ENCODE data around the gene ANK3.

ANK3 gene

DNA sequence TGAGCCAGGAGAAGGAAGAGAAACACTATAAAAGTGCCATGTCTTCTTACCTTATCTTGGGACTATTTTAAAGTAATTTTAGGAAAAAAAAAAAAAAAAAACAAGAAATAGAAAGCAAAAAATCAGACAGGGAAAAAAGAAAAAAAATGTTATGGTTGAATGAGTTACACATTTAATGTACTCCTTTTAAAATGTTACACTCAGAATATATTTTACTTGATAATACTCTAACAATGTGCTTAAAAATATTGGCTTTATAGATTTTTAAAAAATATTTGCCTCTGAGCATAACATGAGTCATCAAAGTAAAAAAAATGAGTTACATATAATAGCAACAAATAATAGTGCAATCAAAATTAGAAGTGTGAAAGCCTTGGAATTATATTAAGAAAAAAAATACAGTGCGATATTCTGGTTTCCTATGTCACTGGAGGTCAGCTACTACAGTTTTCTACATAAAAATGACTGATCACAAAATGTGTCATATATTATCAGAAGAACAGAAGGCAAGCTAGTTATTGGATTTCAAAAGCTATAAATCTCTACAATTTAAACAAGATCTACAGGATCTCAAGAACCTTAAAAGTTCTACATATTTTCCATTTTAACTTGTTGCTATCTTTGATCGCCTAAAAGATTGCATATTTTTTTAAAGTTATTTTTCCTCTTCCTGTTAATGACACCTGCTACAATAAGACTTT, 252.2 kb downstream of the ANK3 start:
- CTCF ChIA-PET: interaction anchor here (0.7 kb wide), 1 partner anchor 24 kb away, joined by 3 read pairs; no protein-coding TSS in a partner anchor
- H3K4me1 ChIP-seq (ENCODE audit: control insufficient read depth, insufficient read depth, low read length): peaks cover 15% of the 10 kb centered on the region
- no peak overlapping the region for H3K27ac ChIP-seq (ENCODE audit: extremely low read depth, low read depth, low read length)
- H3K4me3 ChIP-seq (ENCODE audit: low read depth, low read length): no peak overlapping the region
- no peaks in the 10 kb centered on the region for H3K9me3 ChIP-seq (ENCODE audit: control insufficient read depth, insufficient read depth, low read depth, low read length)
- H3K36me3 ChIP-seq (ENCODE audit: control insufficient read depth in 2 of 2, insufficient read depth in 1 of 2, low read length in 2 of 2): peaks cover 0 to 2% of the 10 kb centered on the region in 2 experiments; a peak in 1 of 3 replicates
- POLR2A ChIA-PET: no interaction called here
- no peak for TF ChIP-seq ZNF585B (tag by site-specific recombination; IDR thresholded peaks at IDR 0.05)
- TF ChIP-seq, protein P1, sequence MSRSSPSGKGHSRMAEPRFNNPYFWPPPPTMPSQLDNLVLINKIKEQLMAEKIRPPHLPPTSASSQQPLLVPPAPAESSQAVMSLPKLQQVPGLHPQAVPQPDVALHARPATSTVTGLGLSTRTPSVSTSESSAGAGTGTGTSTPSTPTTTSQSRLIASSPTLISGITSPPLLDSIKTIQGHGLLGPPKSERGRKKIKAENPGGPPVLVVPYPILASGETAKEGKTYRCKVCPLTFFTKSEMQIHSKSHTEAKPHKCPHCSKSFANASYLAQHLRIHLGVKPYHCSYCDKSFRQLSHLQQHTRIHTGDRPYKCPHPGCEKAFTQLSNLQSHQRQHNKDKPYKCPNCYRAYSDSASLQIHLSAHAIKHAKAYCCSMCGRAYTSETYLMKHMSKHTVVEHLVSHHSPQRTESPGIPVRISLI (tag by site-specific recombination; IDR thresholded peaks at IDR 0.05): peak; percentile 91
- no peak for TF ChIP-seq KLF10 (tag by site-specific recombination; IDR thresholded peaks at IDR 0.05)
- peak; percentile 54; the same call in 1 of the 2 replicates for TF ChIP-seq SCRT2 (tag by site-specific recombination; IDR thresholded peaks at IDR 0.05)
- 0 out of 2 replicates have a peak, but pooled peaks have one; percentile 15 for TF ChIP-seq SCRT1 (tag by site-specific recombination; IDR thresholded peaks at IDR 0.05; ENCODE audit: borderline replicate concordance)
- TF ChIP-seq ZNF571 (tag by site-specific recombination; IDR thresholded peaks at IDR 0.05): no peak

DNA sequence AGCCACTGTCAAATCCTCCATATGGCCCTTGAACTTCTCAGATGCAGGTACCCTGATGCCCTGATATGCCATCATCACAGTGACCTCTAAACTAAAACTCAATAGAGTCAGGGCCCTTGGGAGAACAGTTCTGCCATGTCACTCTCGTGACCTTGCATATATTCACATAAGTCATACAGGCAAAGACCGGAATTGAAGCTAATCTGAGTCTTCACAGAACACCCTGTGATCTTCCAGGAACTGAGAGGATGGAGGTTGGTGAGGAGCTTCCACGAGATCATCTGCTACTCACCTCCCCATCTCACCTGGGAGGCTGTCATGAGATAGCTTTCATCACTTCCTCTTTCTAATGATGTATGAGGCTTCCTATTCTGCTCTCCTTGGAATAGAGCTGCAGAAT, 254.7 kb downstream of the ANK3 start:
- Histone ChIP-seq H3K9me3 (ENCODE audit: control insufficient read depth, insufficient read depth, low read depth, low read length) (no peaks in the 10 kb centered on the region), H3K36me3 (ENCODE audit: control insufficient read depth in 2 of 2, insufficient read depth in 1 of 2, low read length in 2 of 2) (peaks cover 0 to 5% of the 10 kb centered on the region in 2 experiments; a peak in 1 of 3 replicates), H3K4me3 (ENCODE audit: low read depth, low read length) (no peak overlapping the region), H3K4me1 (ENCODE audit: control insufficient read depth, insufficient read depth, low read length) (peaks cover 12% of the 10 kb centered on the region; the same call in 1 of the 2 replicates), H3K27ac (ENCODE audit: extremely low read depth, low read depth, low read length) (no peak overlapping the region)
- ChIA-PET CTCF (interaction anchor here (0.7 to 1.6 kb wide), 2 partner anchors 73 to 271 kb away, joined by 3 read pairs; no protein-coding TSS in a partner anchor), POLR2A (no interaction called here)
- TF ChIP-seq ZNF2 (tag by site-specific recombination; IDR thresholded peaks at IDR 0.05): no peak

DNA sequence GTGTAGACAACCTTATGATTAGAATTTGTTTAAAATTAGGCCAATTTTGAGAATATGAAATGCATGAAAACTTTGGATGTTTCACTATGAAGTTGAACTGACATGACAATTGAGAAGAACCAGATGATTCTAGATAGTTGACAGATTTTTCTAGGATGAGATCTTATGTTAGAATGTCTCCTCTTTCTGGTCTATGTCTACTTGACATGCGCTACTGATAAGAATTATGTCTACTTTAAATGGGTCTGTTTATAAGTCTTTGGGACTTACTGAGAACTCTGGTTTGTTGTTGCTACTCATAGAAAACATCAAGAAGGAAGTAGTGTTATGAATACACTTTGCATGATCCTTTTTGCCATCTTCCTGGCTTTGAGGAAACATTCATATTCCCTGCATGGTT, 255.1 kb downstream of the ANK3 start:
- Histone ChIP-seq H3K36me3 (ENCODE audit: control insufficient read depth in 2 of 2, insufficient read depth in 1 of 2, low read length in 2 of 2) (peaks cover 0 to 5% of the 10 kb centered on the region in 2 experiments; a peak in 1 of 3 replicates), H3K4me1 (ENCODE audit: control insufficient read depth, insufficient read depth, low read length) (peaks cover 13% of the 10 kb centered on the region; the same call in 1 of the 2 replicates), H3K9me3 (ENCODE audit: control insufficient read depth, insufficient read depth, low read depth, low read length) (no peaks in the 10 kb centered on the region), H3K27ac (ENCODE audit: extremely low read depth, low read depth, low read length) (no peak overlapping the region), H3K4me3 (ENCODE audit: low read depth, low read length) (no peak overlapping the region)
- POLR2A ChIA-PET: no interaction called here
- CTCF ChIA-PET: interaction anchor here (1.6 kb wide), 1 partner anchor 74 kb away, joined by 3 read pairs; no protein-coding TSS in a partner anchor
- TF ChIP-seq, protein P2, sequence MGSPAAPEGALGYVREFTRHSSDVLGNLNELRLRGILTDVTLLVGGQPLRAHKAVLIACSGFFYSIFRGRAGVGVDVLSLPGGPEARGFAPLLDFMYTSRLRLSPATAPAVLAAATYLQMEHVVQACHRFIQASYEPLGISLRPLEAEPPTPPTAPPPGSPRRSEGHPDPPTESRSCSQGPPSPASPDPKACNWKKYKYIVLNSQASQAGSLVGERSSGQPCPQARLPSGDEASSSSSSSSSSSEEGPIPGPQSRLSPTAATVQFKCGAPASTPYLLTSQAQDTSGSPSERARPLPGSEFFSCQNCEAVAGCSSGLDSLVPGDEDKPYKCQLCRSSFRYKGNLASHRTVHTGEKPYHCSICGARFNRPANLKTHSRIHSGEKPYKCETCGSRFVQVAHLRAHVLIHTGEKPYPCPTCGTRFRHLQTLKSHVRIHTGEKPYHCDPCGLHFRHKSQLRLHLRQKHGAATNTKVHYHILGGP (tag by site-specific recombination; IDR thresholded peaks at IDR 0.05): no peak
- TF ChIP-seq, protein P3, sequence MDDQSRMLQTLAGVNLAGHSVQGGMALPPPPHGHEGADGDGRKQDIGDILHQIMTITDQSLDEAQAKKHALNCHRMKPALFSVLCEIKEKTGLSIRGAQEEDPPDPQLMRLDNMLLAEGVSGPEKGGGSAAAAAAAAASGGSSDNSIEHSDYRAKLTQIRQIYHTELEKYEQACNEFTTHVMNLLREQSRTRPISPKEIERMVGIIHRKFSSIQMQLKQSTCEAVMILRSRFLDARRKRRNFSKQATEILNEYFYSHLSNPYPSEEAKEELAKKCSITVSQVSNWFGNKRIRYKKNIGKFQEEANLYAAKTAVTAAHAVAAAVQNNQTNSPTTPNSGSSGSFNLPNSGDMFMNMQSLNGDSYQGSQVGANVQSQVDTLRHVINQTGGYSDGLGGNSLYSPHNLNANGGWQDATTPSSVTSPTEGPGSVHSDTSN (CRISPR knock-in tag; IDR thresholded peaks at IDR 0.05): no peak
- TF ChIP-seq ZNF311 (tag by site-specific recombination; IDR thresholded peaks at IDR 0.05; ENCODE audit: borderline replicate concordance) (no peak), ZFP69B (tag by site-specific recombination; IDR thresholded peaks at IDR 0.05) (no peak), SCRT1 (tag by site-specific recombination; IDR thresholded peaks at IDR 0.05; ENCODE audit: borderline replicate concordance) (no peak), ZNF548 (tag by site-specific recombination; IDR thresholded peaks at IDR 0.05) (no peak), OVOL3 (tag by site-specific recombination; IDR thresholded peaks at IDR 0.05) (no peak), ZNF544 (tag by site-specific recombination; IDR thresholded peaks at IDR 0.05) (no peak), TRIM28 (IDR thresholded peaks at IDR 0.05; ENCODE audit: borderline replicate concordance, low read length) (no peak), ZNF677 (tag by site-specific recombination; IDR thresholded peaks at IDR 0.05) (no peak), ZNF274 (IDR thresholded peaks at IDR 0.05; ENCODE audit: low read length) (no peak), ZNF274 (tag by site-specific recombination; IDR thresholded peaks at IDR 0.05; ENCODE audit: borderline replicate concordance) (no peak), ZNF23 (tag by site-specific recombination; IDR thresholded peaks at IDR 0.05; ENCODE audit: borderline replicate concordance) (no peak), GLI4 (tag by site-specific recombination; IDR thresholded peaks at IDR 0.05) (no peak), ZNF571 (tag by site-specific recombination; IDR thresholded peaks at IDR 0.05) (no peak), ZNF561 (tag by site-specific recombination; IDR thresholded peaks at IDR 0.05; ENCODE audit: borderline replicate concordance) (no peak), ZNF621 (tag by site-specific recombination; IDR thresholded peaks at IDR 0.05) (no peak)
- TF ChIP-seq, protein P4, sequence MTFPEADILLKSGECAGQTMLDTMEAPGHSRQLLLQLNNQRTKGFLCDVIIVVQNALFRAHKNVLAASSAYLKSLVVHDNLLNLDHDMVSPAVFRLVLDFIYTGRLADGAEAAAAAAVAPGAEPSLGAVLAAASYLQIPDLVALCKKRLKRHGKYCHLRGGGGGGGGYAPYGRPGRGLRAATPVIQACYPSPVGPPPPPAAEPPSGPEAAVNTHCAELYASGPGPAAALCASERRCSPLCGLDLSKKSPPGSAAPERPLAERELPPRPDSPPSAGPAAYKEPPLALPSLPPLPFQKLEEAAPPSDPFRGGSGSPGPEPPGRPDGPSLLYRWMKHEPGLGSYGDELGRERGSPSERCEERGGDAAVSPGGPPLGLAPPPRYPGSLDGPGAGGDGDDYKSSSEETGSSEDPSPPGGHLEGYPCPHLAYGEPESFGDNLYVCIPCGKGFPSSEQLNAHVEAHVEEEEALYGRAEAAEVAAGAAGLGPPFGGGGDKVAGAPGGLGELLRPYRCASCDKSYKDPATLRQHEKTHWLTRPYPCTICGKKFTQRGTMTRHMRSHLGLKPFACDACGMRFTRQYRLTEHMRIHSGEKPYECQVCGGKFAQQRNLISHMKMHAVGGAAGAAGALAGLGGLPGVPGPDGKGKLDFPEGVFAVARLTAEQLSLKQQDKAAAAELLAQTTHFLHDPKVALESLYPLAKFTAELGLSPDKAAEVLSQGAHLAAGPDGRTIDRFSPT (tag by site-specific recombination; IDR thresholded peaks at IDR 0.05): no peak
- TF ChIP-seq, protein P5, sequence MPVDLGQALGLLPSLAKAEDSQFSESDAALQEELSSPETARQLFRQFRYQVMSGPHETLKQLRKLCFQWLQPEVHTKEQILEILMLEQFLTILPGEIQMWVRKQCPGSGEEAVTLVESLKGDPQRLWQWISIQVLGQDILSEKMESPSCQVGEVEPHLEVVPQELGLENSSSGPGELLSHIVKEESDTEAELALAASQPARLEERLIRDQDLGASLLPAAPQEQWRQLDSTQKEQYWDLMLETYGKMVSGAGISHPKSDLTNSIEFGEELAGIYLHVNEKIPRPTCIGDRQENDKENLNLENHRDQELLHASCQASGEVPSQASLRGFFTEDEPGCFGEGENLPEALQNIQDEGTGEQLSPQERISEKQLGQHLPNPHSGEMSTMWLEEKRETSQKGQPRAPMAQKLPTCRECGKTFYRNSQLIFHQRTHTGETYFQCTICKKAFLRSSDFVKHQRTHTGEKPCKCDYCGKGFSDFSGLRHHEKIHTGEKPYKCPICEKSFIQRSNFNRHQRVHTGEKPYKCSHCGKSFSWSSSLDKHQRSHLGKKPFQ (tag by site-specific recombination; IDR thresholded peaks at IDR 0.05): no peak
